Bronchial epithelial cell (primary cell): ENCODE measurements around the gene C1orf105. TPM values are rescaled to one million over a fixed set of nuclear protein-coding genes. Genes with fewer than 3 reads are reported as not detected.
"Not testable (repeated sequence)": the region's sequence is repeated elsewhere in the genome, so short reads cannot be mapped to it uniquely, and the experiment has no call there.

Experiments used
- DNase-seq: peaks from one replicate; pipeline ENCODE4 v3.0.0-alpha.2; 2010; ENCODE audit warnings: low read depth
- FAIRE-seq: peaks from 2 replicates; lab custom pipeline; 2011; peaks lifted over from hg19 to GRCh38; lab: Jason Lieb, UNC
- H3K27me3 ChIP-seq: 2 replicates; pipeline ENCODE4 v1.5.1; 2011; ENCODE audit warnings: low read length; ENCODE audit not compliant: control insufficient read depth, insufficient read depth
- H3K36me3 ChIP-seq: 2 replicates; pipeline ENCODE4 v1.5.1; 2011; ENCODE audit warnings: low read length; ENCODE audit not compliant: control insufficient read depth, insufficient read depth
- H3K4me3 ChIP-seq: 2 replicates; pipeline ENCODE4 v1.5.1; 2011; ENCODE audit warnings: mild to moderate bottlenecking, low read depth, low read length, control low read depth
- CTCF ChIP-seq: IDR thresholded peaks from 2 replicates; pipeline ENCODE4 v1.5.1; 2011; ENCODE audit warnings: mild to moderate bottlenecking, moderate library complexity, low read length, control low read depth, inconsistent platforms; ENCODE audit not compliant: insufficient read depth, severe bottlenecking
- total RNA-seq: library from RNA; depleted of rRNA; stranded (reverse); fragments of >200 nt; gene quantifications from 2 replicates; pipeline ENCODE4 v1.2.1, GENCODE V29; 2014

The C1orf105 gene
- total RNA-seq: not detected in 2 replicates

- TF ChIP-seq CTCF: no peak
- Histone ChIP-seq H3K36me3 (no peaks in the 10 kb centered on the region), H3K27me3 (no peaks in the 10 kb centered on the region), H3K4me3 (no peak within 1 kb of the TSS)
- DNase-seq: no peak
- no peak for FAIRE-seq
Measured at GRCh38 chr1:172420385-172420784, at the start of gene C1orf105. TSS of gene C1orf105 (plus strand) at chr1:172420685. CDS start at chr1:172420886, 201 bp downstream.

- FAIRE-seq, H3K4me3 ChIP-seq: not testable (repeated sequence)
Measured at GRCh38 chr1:172371646-172372045, 48.8 kb upstream of the C1orf105 start.

GRCh38 chr1:172373864-172374263, 46.6 kb upstream of the C1orf105 start:
- no peaks in the 10 kb centered on the region for H3K36me3 ChIP-seq
- H3K4me3 ChIP-seq: no peak overlapping the region
- DNase-seq (peak; percentile 41), FAIRE-seq (no peak)
- no peak for TF ChIP-seq CTCF
- no peaks in the 10 kb centered on the region for H3K27me3 ChIP-seq

More at GRCh38 chr1:172371646-172372045, 48.8 kb upstream of the C1orf105 start:
- not testable (repeated sequence) for H3K27me3 ChIP-seq, H3K36me3 ChIP-seq, DNase-seq

GRCh38 chr1:172375211-172375631, 45.3 kb upstream of the C1orf105 start:
- no peak for FAIRE-seq
- TF ChIP-seq CTCF: no peak

GRCh38 chr1:172376431-172376830, 44.1 kb upstream of the C1orf105 start:
- Histone ChIP-seq H3K27me3 (no peaks in the 10 kb centered on the region), H3K4me3 (no peak overlapping the region), H3K36me3 (no peaks in the 10 kb centered on the region)
- TF ChIP-seq CTCF: no peak
- DNase-seq (no peak), FAIRE-seq (no peak)

More at GRCh38 chr1:172375211-172375631, 45.3 kb upstream of the C1orf105 start:
- Histone ChIP-seq H3K4me3 (no peak overlapping the region), H3K27me3 (no peaks in the 10 kb centered on the region), H3K36me3 (no peaks in the 10 kb centered on the region)
- DNase-seq: no peak

- no peak for TF ChIP-seq CTCF
- H3K4me3 ChIP-seq: no peak overlapping the region
- FAIRE-seq: no peak
- no peaks in the 10 kb centered on the region for H3K27me3 ChIP-seq
- no peak for DNase-seq
- H3K36me3 ChIP-seq: no peaks in the 10 kb centered on the region
Measured at GRCh38 chr1:172377565-172377964, 42.9 kb upstream of the C1orf105 start.
